Suprapubic skin (tissue), 4 donors: ENCODE results near the gene UBE2F. TPM values are rescaled to one million over a fixed set of nuclear protein-coding genes. Genes with fewer than 3 reads are reported as not detected.

Source experiments
- DNase-seq, 2 donors: peaks; one replicate each; pipeline ENCODE4 v3.0.0-alpha.2; 2019; ENCODE audit warnings: low spot score in 2 of 2
- H3K27ac ChIP-seq: fragments of 200-600 bp; sonication (generic); one replicate; pipeline ENCODE4 v1.5.1; 2019
- H3K27me3 ChIP-seq: fragments of 200-600 bp; sonication (generic); one replicate; pipeline ENCODE4 v1.5.1; 2019
- H3K36me3 ChIP-seq: fragments of 200-600 bp; sonication (generic); one replicate; pipeline ENCODE4 v1.5.1; 2019
- H3K4me1 ChIP-seq: fragments of 200-600 bp; sonication (generic); one replicate; pipeline ENCODE4 v1.5.1; 2019
- H3K4me3 ChIP-seq: fragments of 200-600 bp; sonication (generic); one replicate; pipeline ENCODE4 v1.5.1; 2019; ENCODE audit warnings: mild to moderate bottlenecking
- H3K9me3 ChIP-seq: fragments of 200-600 bp; sonication (generic); one replicate; pipeline ENCODE4 v1.5.1; 2019
- CTCF ChIP-seq, 2 donors: fragments of 200-600 bp in 1 of 2; fragments of 450-650 bp in 1 of 2; sonication (generic) in 1 of 2; IDR thresholded peaks; one replicate each; pipeline ENCODE4 v1.5.1; 2016 to 2019; ENCODE audit warnings: antibody characterized with exemption in 2 of 2, mild to moderate bottlenecking in 1 of 2, moderate library complexity in 1 of 2
- EP300 ChIP-seq: sonication (generic); formaldehyde crosslinking; IDR thresholded peaks from one replicate; pipeline ENCODE4 v1.6.1; 2017; ENCODE audit warnings: antibody characterized with exemption
- POLR2A ChIP-seq, 2 donors: fragments of 450-650 bp; IDR thresholded peaks; one replicate each; pipeline ENCODE4 v1.6.1; 2017; ENCODE audit warnings: antibody characterized with exemption in 2 of 2, mild to moderate bottlenecking in 2 of 2, moderate library complexity in 2 of 2
- POLR2AphosphoS5 ChIP-seq, 3 donors: sonication (generic); formaldehyde crosslinking; IDR thresholded peaks; one replicate each; pipeline ENCODE4 v1.6.1; 2017; ENCODE audit warnings: antibody characterized with exemption in 3 of 3
- WGBS: methylation state at CpG from one replicate; pipeline ENCODE4 v1.1.5; 2018; 5-methylcytosine and 5-hydroxymethylcytosine counted together
- total RNA-seq, 4 donors: library from RNA; depleted of rRNA; stranded (reverse); fragments of >200 nt; gene quantifications; one replicate each; pipeline ENCODE4 v1.1.0, GENCODE V29; 2016

The UBE2F gene
- total RNA-seq, 4 donors from 2014 or later, result 32.2 to 63.6 (median 39.7) TPM

- 66% methylated on average over 10 of the region's 11 CpGs for WGBS
- H3K4me1 ChIP-seq, result peaks cover 18% of the 10 kb centered on the region
- H3K27ac ChIP-seq, result no peak overlapping the region
- no peaks in the 10 kb centered on the region for H3K36me3 ChIP-seq
- TF ChIP-seq CTCF (IDR thresholded peaks at IDR 0.05) (no peak), POLR2A (IDR thresholded peaks at IDR 0.05) (no peak), POLR2AphosphoS5 (IDR thresholded peaks at IDR 0.05) (no peak), EP300 (no peak)
- no peak overlapping the region for H3K4me3 ChIP-seq
- DNase-seq, result no peak
- no peaks in the 10 kb centered on the region for H3K9me3 ChIP-seq
- no peaks in the 10 kb centered on the region for H3K27me3 ChIP-seq
Measured at GRCh38 chr2:237935740-237936452, 30.9 kb upstream of the UBE2F start.

- H3K4me1 ChIP-seq, result peaks cover 7% of the 10 kb centered on the region
- DNase-seq, result no peak
- H3K36me3 ChIP-seq, result no peaks in the 10 kb centered on the region
- no peaks in the 10 kb centered on the region for H3K9me3 ChIP-seq
- H3K4me3 ChIP-seq, result no peak overlapping the region
- H3K27me3 ChIP-seq, result no peaks in the 10 kb centered on the region
- no peak overlapping the region for H3K27ac ChIP-seq
- no peak for TF ChIP-seq POLR2A (IDR thresholded peaks at IDR 0.05)
- TF ChIP-seq POLR2AphosphoS5 (IDR thresholded peaks at IDR 0.05), result no peak
- no peak for TF ChIP-seq EP300
- no peak for TF ChIP-seq CTCF (IDR thresholded peaks at IDR 0.05)
Measured at GRCh38 chr2:237939251-237939650, 27.6 kb upstream of the UBE2F start.

DNA sequence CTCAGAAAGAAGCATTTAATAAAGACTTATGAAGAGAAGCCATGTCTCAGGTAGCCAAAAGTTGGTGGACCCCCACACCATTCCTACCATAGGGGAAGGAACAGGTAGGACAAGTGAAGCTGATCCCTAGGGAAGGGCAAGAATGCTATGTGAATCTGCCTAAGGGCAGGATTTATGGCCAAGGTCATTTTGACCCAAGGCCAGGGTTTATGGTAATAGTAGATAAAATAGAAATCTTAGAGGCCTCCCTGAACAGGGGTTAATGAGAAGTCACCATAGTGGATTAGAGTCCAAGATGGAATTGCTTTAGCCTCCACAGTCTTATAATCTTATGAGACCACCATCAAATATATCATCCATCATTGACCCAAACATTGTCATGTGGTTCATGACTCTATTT, 26.0 kb upstream of the UBE2F start:
- Histone ChIP-seq H3K9me3 (no peaks in the 10 kb centered on the region), H3K4me3 (no peak overlapping the region), H3K36me3 (no peaks in the 10 kb centered on the region), H3K4me1 (peaks cover 2% of the 10 kb centered on the region), H3K27ac (no peak overlapping the region), H3K27me3 (no peaks in the 10 kb centered on the region)
- no peak for DNase-seq
- TF ChIP-seq EP300, result no peak
- no peak for TF ChIP-seq CTCF (IDR thresholded peaks at IDR 0.05)
- TF ChIP-seq POLR2AphosphoS5 (IDR thresholded peaks at IDR 0.05), result no peak
- no peak for TF ChIP-seq POLR2A (IDR thresholded peaks at IDR 0.05)

DNA sequence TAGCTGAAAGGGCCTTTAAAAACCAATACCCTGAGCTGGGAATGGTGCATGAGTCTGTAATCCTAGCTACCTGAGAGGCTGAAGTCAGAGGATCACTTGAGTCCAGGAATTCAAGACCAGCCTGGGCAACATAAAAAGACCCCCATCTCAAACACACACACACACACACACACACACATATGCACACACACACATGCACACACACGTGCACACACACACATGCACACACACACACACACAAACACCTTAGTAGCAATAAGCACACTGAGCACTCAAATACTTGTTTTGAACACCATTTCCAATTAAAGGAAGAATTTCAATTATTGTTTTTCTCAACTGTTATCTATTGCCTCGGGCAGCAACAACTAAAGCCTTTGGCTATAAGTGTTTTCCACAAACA, 25.6 kb upstream of the UBE2F start:
- H3K27me3 ChIP-seq, result no peaks in the 10 kb centered on the region
- no peak overlapping the region for H3K27ac ChIP-seq
- H3K4me3 ChIP-seq, result no peak overlapping the region
- H3K9me3 ChIP-seq, result no peaks in the 10 kb centered on the region
- no peak for TF ChIP-seq EP300
- no peak for TF ChIP-seq POLR2AphosphoS5 (IDR thresholded peaks at IDR 0.05)
- no peak for TF ChIP-seq POLR2A (IDR thresholded peaks at IDR 0.05)
- no peak for DNase-seq
- WGBS, result 42% methylated on average over 2 of the region's 2 CpGs
- no peaks in the 10 kb centered on the region for H3K4me1 ChIP-seq
- H3K36me3 ChIP-seq, result no peaks in the 10 kb centered on the region

DNA sequence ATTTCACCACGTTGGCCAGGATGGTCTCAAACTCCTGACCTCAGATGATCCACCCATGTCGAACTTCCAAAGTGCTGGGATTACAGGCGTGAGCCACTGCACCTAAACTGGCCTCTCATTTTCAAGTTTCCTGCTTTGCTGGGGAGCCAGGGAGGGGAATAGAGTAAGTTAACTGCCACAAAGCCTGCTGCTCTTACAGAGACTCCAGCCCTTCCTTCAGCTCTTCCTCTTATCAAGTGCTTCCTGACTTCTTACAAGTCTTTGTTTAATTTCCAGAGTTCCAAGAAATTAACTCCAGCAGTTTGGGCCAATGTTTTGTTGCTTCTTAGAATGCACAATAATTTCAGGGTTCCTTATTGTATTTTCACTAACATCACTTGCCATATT, 24.3 kb upstream of the UBE2F start:
- Histone ChIP-seq H3K27me3 (peaks cover 2% of the 10 kb centered on the region), H3K9me3 (no peaks in the 10 kb centered on the region), H3K4me3 (no peak overlapping the region), H3K27ac (no peak overlapping the region), H3K4me1 (no peaks in the 10 kb centered on the region), H3K36me3 (no peaks in the 10 kb centered on the region)
- no peak for TF ChIP-seq CTCF (IDR thresholded peaks at IDR 0.05)
- TF ChIP-seq POLR2AphosphoS5 (IDR thresholded peaks at IDR 0.05), result no peak
- no peak for TF ChIP-seq EP300
- TF ChIP-seq POLR2A (IDR thresholded peaks at IDR 0.05), result no peak
- DNase-seq, result no peak
- WGBS, result 75% methylated on average over 3 of the region's 3 CpGs
